HTR-8/SVneo (cell line): ENCODE data around the gene STX8.

Experiments used
- DNase-seq: peaks from one replicate; pipeline ENCODE4 v3.0.0; 2011; ENCODE audit warnings: low spot score, mixed read lengths; ENCODE audit not compliant: insufficient read length
- FAIRE-seq: peaks from 2 replicates; lab custom pipeline; 2011; peaks lifted over from hg19 to GRCh38; lab: Jason Lieb, UNC

Gene STX8

GRCh38 chr17:9513266-9513665 is 62.4 kb downstream of the STX8 start:
- DNase-seq (no peak), FAIRE-seq (no peak)

GRCh38 chr17:9512323-9513168 is 63.1 kb downstream of the STX8 start:
- no peak for DNase-seq
- no peak for FAIRE-seq

- FAIRE-seq = no peak
Observed at GRCh38 chr17:9509236-9509816, 66.3 kb downstream of the STX8 start.

GRCh38 chr17:9499041-9499440 is 76.6 kb downstream of the STX8 start:
- DNase-seq (no peak), FAIRE-seq (no peak)

More at GRCh38 chr17:9509236-9509816, 66.3 kb downstream of the STX8 start:
- no peak for DNase-seq

GRCh38 chr17:9498490-9498889 is 77.1 kb downstream of the STX8 start:
- DNase-seq = no peak
- no peak for FAIRE-seq

- DNase-seq = no peak
- no peak for FAIRE-seq
Observed at GRCh38 chr17:9488556-9488955, 87.1 kb downstream of the STX8 start.

- no peak for DNase-seq
- FAIRE-seq = no peak
Observed at GRCh38 chr17:9487406-9487805, 88.2 kb downstream of the STX8 start.

- no peak for FAIRE-seq
- no peak for DNase-seq
Observed at GRCh38 chr17:9484789-9485188, 90.8 kb downstream of the STX8 start.

GRCh38 chr17:9479964-9480363 is 95.7 kb downstream of the STX8 start:
- DNase-seq (no peak), FAIRE-seq (no peak)

- no peak for FAIRE-seq
- DNase-seq = no peak
Observed at GRCh38 chr17:9478889-9479288, 96.7 kb downstream of the STX8 start.

- DNase-seq = no peak
- no peak for FAIRE-seq
Observed at GRCh38 chr17:9475101-9475658, 100.4 kb downstream of the STX8 start.

GRCh38 chr17:9473711-9474110 is 101.9 kb downstream of the STX8 start:
- no peak for FAIRE-seq

GRCh38 chr17:9472541-9472940 is 103.1 kb downstream of the STX8 start:
- FAIRE-seq (no peak), DNase-seq (no peak)

More at GRCh38 chr17:9473711-9474110, 101.9 kb downstream of the STX8 start:
- DNase-seq = no peak

GRCh38 chr17:9472094-9472493 is 103.5 kb downstream of the STX8 start:
- DNase-seq = no peak
- FAIRE-seq = no peak

GRCh38 chr17:9470171-9470570 is 105.4 kb downstream of the STX8 start:
- DNase-seq = no peak
- no peak for FAIRE-seq

GRCh38 chr17:9468937-9469336 is 106.7 kb downstream of the STX8 start:
- DNase-seq (no peak), FAIRE-seq (no peak)

- no peak for FAIRE-seq
- DNase-seq = no peak
Observed at GRCh38 chr17:9468532-9468931, 107.1 kb downstream of the STX8 start.

GRCh38 chr17:9467518-9467917 is 108.1 kb downstream of the STX8 start:
- no peak for DNase-seq
- no peak for FAIRE-seq

- no peak for FAIRE-seq
Observed at GRCh38 chr17:9465210-9465921, 110.3 kb downstream of the STX8 start.

GRCh38 chr17:9457005-9457404 is 118.6 kb downstream of the STX8 start:
- FAIRE-seq (no peak), DNase-seq (no peak)

More at GRCh38 chr17:9465210-9465921, 110.3 kb downstream of the STX8 start:
- no peak for DNase-seq

- no peak for DNase-seq
- no peak for FAIRE-seq
Observed at GRCh38 chr17:9456330-9456729, 119.3 kb downstream of the STX8 start.
